ENCODE measurements around the gene KCNK5. TPM values are rescaled to one million over a fixed set of nuclear protein-coding genes. Genes with fewer than 3 reads are reported as not detected.
A peak's percentile ranks its signal among the peaks of the same experiment; 100 is the strongest.

The KCNK5 gene
- total RNA-seq, 2 donors from 2014 or later = 6.1 to 8.9 TPM

DNA sequence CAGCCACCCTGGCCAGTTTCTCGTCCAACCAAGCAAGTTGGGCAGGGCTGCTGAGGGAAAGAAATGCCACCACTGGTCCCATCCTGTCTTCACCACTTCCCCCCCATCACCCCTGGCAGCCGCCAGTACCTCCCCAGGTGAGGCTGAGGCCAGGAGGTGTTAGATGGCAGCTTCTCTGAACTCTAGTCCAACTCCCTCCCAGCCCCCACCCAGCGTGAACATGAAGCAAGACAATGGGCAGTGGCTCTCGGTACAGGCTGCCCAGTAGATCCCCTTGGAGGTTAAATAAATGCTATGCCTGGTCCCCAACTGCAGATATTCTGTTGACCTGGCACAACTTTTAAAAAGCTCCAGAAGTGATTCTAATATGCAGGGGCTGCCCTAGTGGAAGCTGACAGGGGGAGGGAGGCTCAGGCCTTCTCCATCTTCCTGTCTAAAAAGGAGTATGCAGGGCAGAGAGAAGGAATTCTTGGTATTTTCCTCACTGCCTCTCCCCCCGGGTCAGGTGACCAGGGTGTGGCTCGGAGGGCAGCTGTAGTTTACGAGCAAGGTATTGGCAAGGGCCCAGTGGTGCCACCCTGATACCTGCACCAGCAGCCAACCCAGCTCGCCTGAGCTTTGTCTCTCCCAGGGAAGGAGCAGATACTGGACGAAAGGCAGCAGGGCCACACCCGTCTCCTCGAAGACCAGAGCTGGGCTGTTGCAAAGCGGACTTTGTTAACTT, 25.7 kb downstream of the KCNK5 start:
- H3K9me3 Mint-ChIP-seq = no peaks in the 10 kb centered on the region
- peaks cover 3% of the 10 kb centered on the region for H3K4me1 Mint-ChIP-seq
- H3K36me3 Mint-ChIP-seq (ENCODE audit: low read depth) = no peaks in the 10 kb centered on the region
- no peak overlapping the region for H3K27ac Mint-ChIP-seq
- H3K27me3 Mint-ChIP-seq = no peaks in the 10 kb centered on the region
- no peak overlapping the region for H3K4me3 Mint-ChIP-seq
- ATAC-seq (replicated peaks) = no peak

DNA sequence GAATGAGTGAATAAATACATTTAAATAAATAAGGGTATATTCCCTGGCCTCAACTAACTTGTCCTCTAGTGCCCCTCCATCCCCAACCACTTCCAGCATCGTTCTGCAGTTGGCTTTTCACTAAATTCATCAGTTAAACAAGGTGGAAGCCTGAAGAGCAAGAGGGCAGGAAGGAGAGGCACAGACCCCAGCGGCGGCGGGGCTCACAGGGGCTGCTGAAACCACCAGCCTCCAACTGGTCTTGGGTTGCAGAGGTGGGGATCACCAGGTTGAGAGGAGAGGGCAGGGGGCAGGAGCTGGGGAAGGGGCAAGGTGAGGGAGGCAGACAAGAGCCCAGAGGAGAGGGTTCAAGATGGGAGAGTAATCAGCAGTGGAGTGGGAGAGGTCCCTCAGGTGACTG, 27.1 kb downstream of the KCNK5 start:
- H3K27ac Mint-ChIP-seq = no peak overlapping the region
- no peak for ATAC-seq (replicated peaks)
- no peaks in the 10 kb centered on the region for H3K36me3 Mint-ChIP-seq (ENCODE audit: low read depth)
- H3K4me1 Mint-ChIP-seq = peaks cover 3% of the 10 kb centered on the region
- H3K4me3 Mint-ChIP-seq = no peak overlapping the region
- no peaks in the 10 kb centered on the region for H3K9me3 Mint-ChIP-seq
- H3K27me3 Mint-ChIP-seq = no peaks in the 10 kb centered on the region

DNA sequence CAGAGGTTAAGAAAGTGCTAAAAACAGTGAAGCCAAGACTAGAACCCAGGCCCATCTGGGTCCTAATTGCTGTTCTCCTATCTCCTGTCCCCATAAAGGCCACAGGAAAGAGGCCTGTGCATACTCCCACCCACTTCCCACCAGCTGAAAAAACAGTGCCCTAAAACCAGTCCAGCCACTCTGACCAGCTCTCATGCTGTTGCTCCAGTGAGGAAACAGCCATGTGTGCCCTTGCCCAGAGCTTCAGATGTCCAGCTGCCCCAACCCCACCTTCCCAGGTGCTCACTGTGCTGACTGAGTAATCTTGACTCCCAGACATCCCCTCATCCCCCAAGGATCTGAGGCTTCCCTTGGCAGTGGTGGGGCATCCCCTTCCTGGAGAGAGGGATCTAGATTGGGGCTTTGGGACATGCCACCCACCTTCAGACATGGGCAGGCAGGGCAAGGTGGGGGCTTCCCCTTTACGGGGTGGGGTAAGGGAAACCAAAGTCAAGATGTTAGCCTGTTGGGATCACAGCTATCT, 28.7 kb downstream of the KCNK5 start:
- H3K27ac Mint-ChIP-seq = no peak overlapping the region
- no peaks in the 10 kb centered on the region for H3K36me3 Mint-ChIP-seq (ENCODE audit: low read depth)
- H3K9me3 Mint-ChIP-seq = no peaks in the 10 kb centered on the region
- H3K4me3 Mint-ChIP-seq = no peak overlapping the region
- H3K4me1 Mint-ChIP-seq = peaks cover 3% of the 10 kb centered on the region
- ATAC-seq (replicated peaks) = no peak
- no peaks in the 10 kb centered on the region for H3K27me3 Mint-ChIP-seq

DNA sequence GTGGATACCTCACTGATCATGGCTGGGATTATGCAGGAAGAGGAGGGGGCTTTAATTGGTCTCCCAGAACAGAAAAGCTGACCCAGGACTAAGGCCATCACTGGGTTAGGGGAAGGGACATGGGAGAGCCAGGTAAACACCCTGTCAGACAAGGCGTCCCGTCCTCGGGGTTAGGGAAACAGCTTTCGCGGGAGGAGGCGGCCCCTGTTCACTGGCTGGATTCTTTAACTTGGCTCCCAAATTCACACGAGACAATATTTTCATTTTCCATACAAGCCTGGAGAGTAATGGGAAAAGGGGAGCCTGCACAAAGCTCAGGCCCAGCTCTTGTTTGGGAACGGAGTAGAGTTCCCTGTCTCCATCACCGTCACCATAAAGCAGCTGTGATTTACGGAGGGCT, 29.3 kb downstream of the KCNK5 start:
- ATAC-seq (replicated peaks) = no peak
- H3K27ac Mint-ChIP-seq = no peak overlapping the region
- no peak overlapping the region for H3K4me3 Mint-ChIP-seq
- peaks cover 4% of the 10 kb centered on the region for H3K36me3 Mint-ChIP-seq (ENCODE audit: low read depth)
- no peaks in the 10 kb centered on the region for H3K9me3 Mint-ChIP-seq
- peaks cover 3% of the 10 kb centered on the region for H3K4me1 Mint-ChIP-seq
- no peaks in the 10 kb centered on the region for H3K27me3 Mint-ChIP-seq

DNA sequence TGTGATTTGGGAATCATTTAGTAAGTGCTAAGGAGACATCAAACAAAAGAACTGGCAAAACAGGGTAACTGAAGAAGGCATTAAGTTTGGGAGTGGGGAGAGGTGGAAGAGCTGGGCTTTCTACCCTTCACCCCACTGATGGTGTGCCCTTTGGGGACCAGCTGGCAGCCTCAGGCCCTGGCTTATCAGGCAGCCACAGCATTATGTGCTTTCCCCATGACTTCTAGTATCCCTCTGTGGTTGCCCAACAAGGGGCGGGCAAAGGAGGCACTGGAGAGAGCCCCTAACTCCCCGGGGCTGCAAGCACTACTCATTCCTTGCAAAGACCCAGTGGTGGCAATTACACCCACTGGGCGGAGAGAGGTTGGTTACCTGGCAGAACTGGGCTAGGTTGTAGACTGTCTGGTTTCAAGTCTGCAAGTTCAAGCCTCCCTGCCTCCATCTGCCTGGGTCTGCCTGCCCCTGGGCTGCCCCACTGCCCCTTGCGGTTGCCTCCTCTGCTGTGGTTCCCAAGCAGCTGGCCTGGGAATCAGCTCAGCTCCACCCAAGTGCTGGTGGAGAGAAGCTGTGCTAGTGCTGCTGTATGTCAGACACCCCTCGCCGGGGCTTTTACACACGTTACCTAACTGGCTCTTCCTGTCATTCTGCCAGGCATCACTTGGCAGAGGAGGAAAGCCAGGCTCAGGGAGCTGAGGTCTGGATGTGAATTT, 29.9 kb downstream of the KCNK5 start:
- no peak for ATAC-seq (replicated peaks)
- Mint-ChIP-seq H3K4me1 (peaks cover 3% of the 10 kb centered on the region), H3K36me3 (ENCODE audit: low read depth) (peaks cover 10% of the 10 kb centered on the region), H3K9me3 (no peaks in the 10 kb centered on the region), H3K27me3 (no peaks in the 10 kb centered on the region), H3K27ac (no peak overlapping the region), H3K4me3 (no peak overlapping the region)

DNA sequence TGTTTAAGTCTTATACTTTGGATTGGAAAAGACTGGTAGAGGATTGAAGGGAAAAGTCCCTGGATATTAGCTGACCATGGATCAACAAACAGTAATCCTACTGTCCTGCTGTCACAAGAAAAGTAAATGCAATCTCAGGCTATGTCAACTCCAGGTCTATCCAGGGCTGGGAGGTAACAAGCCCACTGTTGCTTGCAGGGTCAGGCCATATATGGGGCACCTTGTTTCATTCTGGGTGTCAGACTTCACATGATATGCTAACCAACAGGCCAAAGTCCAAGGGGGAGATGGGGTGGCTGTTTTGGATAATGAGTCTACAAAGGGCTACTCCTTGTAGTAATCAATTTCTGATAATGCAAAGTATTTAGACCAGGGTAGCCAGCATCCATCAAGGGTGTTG, 30.7 kb downstream of the KCNK5 start:
- peaks cover 19% of the 10 kb centered on the region for H3K36me3 Mint-ChIP-seq (ENCODE audit: low read depth)
- no peak overlapping the region for H3K4me3 Mint-ChIP-seq
- ATAC-seq (replicated peaks) = no peak
- H3K27me3 Mint-ChIP-seq = no peaks in the 10 kb centered on the region
- H3K27ac Mint-ChIP-seq = no peak overlapping the region
- H3K9me3 Mint-ChIP-seq = no peaks in the 10 kb centered on the region
- peaks cover 3% of the 10 kb centered on the region for H3K4me1 Mint-ChIP-seq

DNA sequence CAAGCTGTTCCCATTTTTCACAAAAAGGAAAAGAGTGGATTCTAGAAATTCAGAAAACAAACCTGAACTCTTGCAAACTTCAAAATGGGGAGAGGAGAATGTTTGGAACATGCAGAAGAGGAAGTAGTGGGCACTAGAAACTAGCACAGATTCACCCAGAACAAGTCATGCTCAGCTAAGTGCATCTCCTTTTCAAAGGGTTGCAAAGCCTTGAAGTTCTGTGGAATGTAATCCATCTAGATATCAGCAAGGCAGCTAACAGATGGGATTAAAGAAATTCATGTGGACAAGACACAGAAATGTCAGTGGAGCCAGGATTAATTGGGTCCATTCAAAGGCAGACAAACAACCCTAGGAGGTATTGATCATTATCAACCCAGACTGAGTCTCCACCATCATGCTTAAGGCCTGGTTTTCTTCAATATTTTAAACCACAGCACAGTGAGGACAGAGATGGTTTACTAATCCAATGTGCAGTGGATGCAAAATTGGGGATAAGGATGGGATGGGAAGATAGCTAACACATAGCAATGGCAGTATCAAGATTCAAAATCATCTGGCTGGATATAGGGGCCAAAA, 31.3 kb downstream of the KCNK5 start:
- Mint-ChIP-seq H3K9me3 (no peaks in the 10 kb centered on the region), H3K36me3 (ENCODE audit: low read depth) (peaks cover 24% of the 10 kb centered on the region), H3K27me3 (no peaks in the 10 kb centered on the region), H3K27ac (peak overlapping the region; percentile 42), H3K4me1 (peaks cover 3% of the 10 kb centered on the region), H3K4me3 (no peak overlapping the region)
- no peak for ATAC-seq (replicated peaks)

DNA sequence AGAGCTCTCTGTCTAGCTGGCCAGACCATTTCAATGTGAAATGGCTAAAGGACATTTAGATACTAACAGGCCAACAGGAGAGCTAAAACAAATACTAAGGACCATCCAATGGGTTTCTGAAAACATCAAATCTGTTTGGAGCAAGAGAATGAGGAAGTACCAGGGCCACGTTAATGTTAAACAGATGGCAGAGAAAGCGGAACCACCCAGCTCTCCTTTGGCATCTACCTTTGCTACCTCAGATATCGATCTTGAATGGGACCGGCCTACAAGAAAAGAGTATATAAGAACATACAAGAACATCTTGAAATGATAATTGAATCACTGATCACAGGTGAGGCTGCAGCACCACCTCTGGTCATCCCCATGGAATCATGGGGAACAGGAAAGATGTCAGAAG, 31.8 kb downstream of the KCNK5 start:
- Mint-ChIP-seq H3K9me3 (no peaks in the 10 kb centered on the region), H3K27me3 (no peaks in the 10 kb centered on the region), H3K4me3 (no peak overlapping the region), H3K4me1 (peaks cover 3% of the 10 kb centered on the region), H3K36me3 (ENCODE audit: low read depth) (peaks cover 28% of the 10 kb centered on the region), H3K27ac (peak overlapping the region; percentile 42)
- no peak for ATAC-seq (replicated peaks)

DNA sequence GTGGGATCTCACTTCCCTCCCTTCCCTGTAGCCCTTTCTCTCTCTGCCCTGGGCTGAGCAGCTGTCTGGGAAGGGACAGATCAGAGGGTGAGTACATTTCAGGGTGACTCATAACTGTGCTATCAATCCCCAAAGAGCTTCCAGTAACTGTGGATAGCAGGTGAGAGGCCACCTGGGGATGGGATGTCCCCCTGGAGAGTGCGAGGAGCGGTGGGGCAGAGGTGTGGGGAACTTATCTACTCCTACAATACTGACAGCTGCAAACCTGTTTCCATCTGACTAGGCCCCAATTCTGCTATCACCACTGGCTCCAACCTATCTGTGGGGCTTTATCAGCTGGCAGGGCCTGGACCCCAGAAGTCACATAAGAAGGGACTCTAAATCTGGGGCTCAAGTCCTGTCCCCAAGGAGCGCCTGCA, 32.6 kb downstream of the KCNK5 start:
- peak; percentile 45 for ATAC-seq (replicated peaks)
- no peak overlapping the region for H3K27ac Mint-ChIP-seq
- no peak overlapping the region for H3K4me3 Mint-ChIP-seq

DNA sequence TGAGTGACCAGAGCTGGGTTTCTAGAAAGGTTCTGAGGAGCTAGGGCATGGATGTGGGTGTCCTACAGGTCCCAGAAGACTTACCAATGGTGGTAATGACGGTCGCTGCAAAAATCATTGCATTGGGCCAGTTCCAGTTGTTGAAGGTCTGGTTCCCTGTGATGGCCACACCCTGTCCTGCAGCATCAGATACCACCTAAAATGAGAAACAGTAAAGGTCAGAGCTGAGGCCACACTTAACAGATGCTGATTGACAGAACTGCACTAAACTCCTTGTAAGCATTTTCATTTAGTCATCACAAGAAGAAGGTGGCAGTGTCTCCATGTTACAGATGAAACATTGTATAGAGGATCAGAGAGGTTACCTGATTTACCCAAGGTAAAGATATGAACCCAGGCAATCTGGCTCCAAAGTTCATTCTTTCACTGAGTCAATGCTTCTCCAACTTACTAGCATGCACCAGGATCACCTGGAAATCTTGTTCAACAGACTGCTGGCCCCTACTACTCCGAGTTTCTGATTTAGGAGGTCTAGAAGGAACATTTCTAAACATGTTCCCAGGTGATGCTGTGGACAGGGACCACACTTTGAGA, 33.4 kb downstream of the KCNK5 start:
- Mint-ChIP-seq H3K27ac (no peak overlapping the region), H3K4me1 (peaks cover 3% of the 10 kb centered on the region), H3K27me3 (no peaks in the 10 kb centered on the region), H3K36me3 (ENCODE audit: low read depth) (peaks cover 37% of the 10 kb centered on the region), H3K4me3 (no peak overlapping the region), H3K9me3 (no peaks in the 10 kb centered on the region)
- ATAC-seq (replicated peaks) = no peak

More for the DNA sequence above, 32.6 kb downstream of the KCNK5 start:
- peaks cover 3% of the 10 kb centered on the region for H3K4me1 Mint-ChIP-seq
- H3K9me3 Mint-ChIP-seq = no peaks in the 10 kb centered on the region
- H3K36me3 Mint-ChIP-seq (ENCODE audit: low read depth) = peaks cover 33% of the 10 kb centered on the region
- no peaks in the 10 kb centered on the region for H3K27me3 Mint-ChIP-seq

DNA sequence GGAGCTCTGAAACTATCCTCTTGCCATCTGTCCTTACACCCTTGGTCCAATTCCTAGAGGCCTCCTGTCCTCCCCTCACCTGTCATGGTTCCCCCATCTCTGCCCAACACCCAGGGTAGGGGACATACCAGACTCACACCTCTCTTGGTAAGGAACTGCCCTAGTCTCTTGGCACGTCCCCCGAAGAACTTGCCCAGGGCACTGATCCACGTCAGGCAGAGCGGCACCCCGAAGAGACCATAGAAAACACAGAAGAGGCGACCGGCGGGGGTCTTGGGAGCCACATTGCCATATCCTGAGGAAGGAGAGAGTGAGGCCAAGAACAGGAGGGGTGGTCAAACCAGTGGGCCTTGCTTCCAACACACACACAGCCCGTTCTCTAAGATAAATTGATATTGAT, 34.8 kb downstream of the KCNK5 start:
- peaks cover 37% of the 10 kb centered on the region for H3K36me3 Mint-ChIP-seq (ENCODE audit: low read depth)
- no peaks in the 10 kb centered on the region for H3K27me3 Mint-ChIP-seq
- no peak for ATAC-seq (replicated peaks)
- H3K27ac Mint-ChIP-seq = no peak overlapping the region
- H3K4me3 Mint-ChIP-seq = no peak overlapping the region
- H3K4me1 Mint-ChIP-seq = peaks cover 3% of the 10 kb centered on the region
- no peaks in the 10 kb centered on the region for H3K9me3 Mint-ChIP-seq

DNA sequence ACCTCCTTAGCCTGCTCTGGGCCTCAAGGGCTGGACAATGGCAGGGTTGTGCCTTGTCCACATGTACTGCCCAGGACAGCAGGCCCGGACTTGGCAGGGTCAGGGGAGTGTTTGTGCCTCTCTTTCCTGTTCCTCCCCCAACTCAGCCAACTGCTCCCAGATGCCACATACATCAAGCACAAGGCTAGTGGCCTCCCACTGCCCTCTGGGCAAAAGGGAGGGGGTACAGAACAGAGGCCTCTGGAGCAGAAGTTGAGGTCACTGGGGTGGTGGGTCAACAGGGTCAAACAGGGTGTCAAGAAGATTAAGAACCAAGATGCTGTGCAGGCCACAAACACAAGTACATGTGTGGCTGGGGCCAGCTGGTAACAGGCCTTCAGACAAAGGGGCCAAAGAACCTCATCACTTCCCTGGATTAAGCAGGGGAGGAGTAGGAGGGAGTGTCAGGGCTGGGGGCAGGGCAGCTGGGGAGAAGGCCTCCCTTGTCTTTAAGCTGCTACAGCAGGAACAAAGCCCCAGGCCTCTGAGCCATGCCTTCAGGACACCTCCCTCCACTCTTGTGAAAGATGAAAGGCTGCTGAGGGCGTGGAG, 36.0 kb downstream of the KCNK5 start:
- peak overlapping the region; percentile 54 for H3K27ac Mint-ChIP-seq
- H3K4me3 Mint-ChIP-seq = no peak overlapping the region
- H3K4me1 Mint-ChIP-seq = peaks cover 9% of the 10 kb centered on the region
- no peaks in the 10 kb centered on the region for H3K27me3 Mint-ChIP-seq
- H3K9me3 Mint-ChIP-seq = no peaks in the 10 kb centered on the region
- peaks cover 37% of the 10 kb centered on the region for H3K36me3 Mint-ChIP-seq (ENCODE audit: low read depth)
- ATAC-seq (replicated peaks) = no peak

DNA sequence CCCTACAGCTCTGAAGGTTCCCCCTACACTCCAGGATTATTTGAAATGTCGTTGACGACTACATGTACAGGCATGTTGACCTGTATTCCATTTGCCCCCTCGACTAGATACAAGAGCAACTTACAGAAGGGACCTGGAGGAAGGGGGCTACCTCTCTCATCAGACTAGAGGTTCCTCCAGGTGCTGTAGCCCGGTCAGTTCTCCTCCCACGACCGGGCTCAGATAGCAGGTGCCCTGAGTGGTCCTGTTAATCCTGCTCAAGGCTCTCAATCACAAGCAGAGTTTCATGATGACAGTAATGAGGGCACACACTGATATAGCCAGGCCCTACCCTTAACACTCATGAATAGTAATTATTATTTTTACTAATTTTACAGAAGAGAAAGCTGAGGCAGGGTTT, 36.5 kb downstream of the KCNK5 start:
- Mint-ChIP-seq H3K4me1 (peaks cover 9% of the 10 kb centered on the region), H3K36me3 (ENCODE audit: low read depth) (peaks cover 37% of the 10 kb centered on the region), H3K4me3 (no peak overlapping the region), H3K27ac (no peak overlapping the region), H3K9me3 (no peaks in the 10 kb centered on the region), H3K27me3 (no peaks in the 10 kb centered on the region)
- ATAC-seq (replicated peaks) = no peak

DNA sequence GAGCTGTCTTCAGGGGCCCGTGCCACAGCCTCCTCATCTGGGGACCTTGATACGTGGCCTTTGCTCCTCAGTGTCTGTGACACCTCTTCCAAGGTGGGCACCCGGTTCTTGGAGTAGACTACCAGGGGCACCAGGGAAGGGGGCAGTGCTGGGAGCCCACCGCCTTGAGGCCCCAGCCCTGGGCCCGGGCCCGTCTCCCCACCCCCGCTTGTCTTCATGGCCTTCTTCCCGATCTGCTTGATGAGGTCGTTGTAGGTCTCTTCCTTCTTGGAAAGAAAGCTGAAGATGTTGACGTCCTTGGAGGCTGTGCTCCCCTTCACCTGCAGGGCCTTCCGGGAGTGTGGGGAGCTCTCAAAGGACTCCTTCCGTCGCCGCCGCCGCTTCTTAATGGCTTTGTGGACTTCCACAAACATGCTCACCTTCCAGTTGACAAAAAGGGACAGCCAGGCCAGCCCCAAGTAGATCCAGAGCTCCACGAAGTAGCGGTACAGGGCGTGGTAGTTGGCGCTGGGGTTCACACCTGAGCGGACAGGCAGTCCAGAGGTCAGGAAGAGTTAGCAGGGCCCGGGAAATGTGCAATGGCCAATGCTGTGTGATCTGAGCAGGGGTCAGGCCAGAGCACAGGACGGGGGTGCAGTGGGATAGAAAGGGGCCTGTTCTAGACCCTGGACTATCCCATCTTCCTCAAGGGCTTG, 37.9 kb downstream of the KCNK5 start:
- Mint-ChIP-seq H3K27me3 (no peaks in the 10 kb centered on the region), H3K4me3 (no peak overlapping the region), H3K9me3 (no peaks in the 10 kb centered on the region), H3K36me3 (ENCODE audit: low read depth) (peaks cover 37% of the 10 kb centered on the region), H3K4me1 (peaks cover 7% of the 10 kb centered on the region), H3K27ac (no peak overlapping the region)
- no peak for ATAC-seq (replicated peaks)
